ENCODE results near the gene ALOX15B.

The ALOX15B gene, protein sequence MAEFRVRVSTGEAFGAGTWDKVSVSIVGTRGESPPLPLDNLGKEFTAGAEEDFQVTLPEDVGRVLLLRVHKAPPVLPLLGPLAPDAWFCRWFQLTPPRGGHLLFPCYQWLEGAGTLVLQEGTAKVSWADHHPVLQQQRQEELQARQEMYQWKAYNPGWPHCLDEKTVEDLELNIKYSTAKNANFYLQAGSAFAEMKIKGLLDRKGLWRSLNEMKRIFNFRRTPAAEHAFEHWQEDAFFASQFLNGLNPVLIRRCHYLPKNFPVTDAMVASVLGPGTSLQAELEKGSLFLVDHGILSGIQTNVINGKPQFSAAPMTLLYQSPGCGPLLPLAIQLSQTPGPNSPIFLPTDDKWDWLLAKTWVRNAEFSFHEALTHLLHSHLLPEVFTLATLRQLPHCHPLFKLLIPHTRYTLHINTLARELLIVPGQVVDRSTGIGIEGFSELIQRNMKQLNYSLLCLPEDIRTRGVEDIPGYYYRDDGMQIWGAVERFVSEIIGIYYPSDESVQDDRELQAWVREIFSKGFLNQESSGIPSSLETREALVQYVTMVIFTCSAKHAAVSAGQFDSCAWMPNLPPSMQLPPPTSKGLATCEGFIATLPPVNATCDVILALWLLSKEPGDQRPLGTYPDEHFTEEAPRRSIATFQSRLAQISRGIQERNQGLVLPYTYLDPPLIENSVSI

DNA sequence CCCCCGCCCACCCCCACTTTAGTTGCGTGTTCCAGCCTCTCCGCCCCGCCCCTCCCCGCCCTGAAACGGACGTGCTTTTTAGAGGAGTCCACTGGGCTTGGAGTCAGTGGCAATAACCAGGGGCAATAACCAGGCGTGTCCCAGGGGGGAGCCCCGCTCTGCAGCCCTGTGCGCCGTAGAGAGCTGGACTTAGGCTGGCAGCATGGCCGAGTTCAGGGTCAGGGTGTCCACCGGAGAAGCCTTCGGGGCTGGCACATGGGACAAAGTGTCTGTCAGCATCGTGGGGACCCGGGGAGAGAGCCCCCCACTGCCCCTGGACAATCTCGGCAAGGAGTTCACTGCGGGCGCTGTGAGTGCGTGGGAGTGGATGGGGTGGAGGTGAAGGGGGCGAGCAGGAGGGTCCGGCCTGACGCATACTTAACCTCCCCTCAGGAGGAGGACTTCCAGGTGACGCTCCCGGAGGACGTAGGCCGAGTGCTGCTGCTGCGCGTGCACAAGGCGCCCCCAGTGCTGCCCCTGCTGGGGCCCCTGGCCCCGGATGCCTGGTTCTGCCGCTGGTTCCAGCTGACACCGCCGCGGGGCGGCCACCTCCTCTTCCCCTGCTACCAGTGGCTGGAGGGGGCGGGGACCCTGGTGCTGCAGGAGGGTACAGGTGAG, at the start of gene ALOX15B:
Gene ALOX15B, plus strand, starts transcription at position 106 of the 657 bp plus-strand sequence. Its CDS starts 97 bp downstream, at position 203.
- in situ Hi-C loops (cut with MboI; ENCODE audit: low sequenced_read_pairs): no loop called here

DNA sequence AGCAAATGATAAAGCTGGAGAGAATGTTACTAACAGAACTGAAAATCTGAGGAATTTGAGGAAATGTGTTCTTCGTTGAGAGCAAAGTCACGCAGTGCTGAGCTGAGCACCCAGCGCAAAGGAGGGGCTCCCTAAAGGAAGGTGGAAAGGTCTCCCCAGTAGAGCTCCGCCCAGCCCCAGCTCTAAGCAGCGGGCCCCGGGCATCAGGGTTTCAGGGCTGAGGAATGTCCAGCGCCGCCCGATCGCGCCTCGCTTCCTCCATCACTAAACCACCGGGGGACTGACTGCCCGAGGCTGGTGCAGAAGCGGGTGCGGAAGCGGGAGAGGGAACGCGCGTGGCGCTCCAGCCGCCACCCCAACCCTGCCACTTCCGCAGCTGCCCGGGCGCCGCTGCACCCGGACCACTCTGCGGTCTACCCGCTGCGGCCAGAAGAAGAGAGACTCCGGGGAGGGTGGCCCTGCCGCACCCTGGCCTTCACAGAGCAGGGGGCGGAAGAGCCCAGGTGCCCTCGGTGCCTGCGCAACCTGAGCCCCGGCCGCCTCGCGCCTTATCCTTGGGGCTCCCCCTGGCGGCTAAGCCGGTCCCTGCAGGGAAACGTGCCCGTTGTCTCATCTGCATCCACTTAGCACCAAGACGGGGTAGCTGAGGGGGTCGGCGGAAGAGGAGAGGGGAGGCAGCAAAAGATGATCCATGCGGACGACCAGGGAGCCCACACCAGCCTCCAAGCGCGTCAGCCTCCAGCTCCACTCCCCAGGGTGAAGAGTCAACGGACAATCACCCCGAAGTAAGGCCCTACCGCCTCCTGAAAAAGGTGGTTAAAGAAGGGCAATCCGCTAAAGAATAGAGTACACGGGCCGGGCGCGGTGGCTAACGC, 48.8 kb upstream of the ALOX15B start:
- in situ Hi-C loops (cut with MboI; ENCODE audit: low sequenced_read_pairs): no loop called here

DNA sequence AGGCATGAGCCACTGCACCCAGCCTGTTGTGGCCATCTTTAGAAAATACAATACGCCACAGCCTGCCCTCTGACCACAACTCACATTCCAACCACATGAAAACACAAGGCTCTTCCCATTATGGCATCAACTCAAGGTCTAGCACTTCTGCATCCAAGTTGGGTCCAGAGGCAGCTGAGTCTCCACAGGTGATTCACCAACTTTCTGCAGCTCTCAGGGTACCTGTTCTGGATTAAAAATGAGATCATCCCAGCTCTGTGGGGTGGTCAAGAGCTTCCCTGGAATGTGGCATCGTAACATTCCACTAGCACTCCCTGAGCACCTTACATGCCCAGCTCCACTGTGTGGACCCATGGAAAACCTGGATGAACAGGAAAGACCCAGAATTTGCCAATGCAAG, 46.3 kb upstream of the ALOX15B start:
- in situ Hi-C loops (cut with MboI; ENCODE audit: low sequenced_read_pairs): no loop called here

DNA sequence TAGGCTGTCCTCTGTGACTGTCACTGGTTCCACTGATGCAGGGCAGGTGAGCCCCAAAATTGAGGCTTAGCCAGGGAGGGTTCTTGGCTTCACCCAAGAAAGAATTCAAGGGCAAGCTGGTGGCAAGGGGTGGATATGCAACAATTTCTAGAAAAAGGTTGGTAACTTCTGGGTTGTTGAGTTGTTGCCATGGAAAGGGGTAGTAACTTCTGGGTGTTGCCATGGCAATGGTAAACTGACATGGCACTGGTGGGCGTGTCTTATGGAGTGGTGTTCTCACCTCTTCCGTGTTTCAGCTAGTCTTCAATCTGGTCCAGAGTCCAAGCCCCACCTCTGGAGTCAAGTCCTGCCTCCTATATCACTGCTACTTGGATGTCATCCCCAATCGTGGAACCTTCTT, 45.9 kb upstream of the ALOX15B start:
- in situ Hi-C loops (cut with MboI; ENCODE audit: low sequenced_read_pairs): no loop called here

DNA sequence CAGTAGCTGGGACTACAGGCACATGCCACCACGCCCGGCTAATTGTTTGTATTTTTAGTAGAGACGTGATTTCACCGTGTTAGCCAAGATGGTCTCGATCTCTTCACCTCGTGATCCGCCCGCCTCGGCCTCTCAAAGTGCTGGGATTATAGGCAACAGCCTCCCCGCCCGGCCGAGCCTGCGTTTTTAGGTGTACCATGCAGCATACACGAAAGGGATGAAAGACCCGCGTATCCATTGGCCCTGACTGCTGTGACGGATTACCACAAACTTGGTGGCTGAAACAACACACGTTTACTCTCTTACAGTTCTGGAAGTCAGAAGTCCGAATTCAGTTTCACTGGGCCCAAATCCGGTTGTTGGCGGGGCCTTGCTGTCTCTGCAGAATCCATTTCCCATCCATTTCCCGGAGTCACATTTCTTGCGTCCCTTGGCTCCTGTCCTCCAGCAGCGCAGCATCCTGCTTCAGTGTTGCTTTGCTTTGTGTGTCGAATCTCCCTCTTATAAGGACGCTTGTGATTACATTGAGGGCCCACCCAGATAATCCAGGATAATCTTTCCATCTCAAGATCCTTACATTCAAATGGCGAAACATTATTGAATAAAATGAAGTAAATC, 44.8 kb upstream of the ALOX15B start:
- in situ Hi-C loops (cut with MboI; ENCODE audit: low sequenced_read_pairs): no loop called here

DNA sequence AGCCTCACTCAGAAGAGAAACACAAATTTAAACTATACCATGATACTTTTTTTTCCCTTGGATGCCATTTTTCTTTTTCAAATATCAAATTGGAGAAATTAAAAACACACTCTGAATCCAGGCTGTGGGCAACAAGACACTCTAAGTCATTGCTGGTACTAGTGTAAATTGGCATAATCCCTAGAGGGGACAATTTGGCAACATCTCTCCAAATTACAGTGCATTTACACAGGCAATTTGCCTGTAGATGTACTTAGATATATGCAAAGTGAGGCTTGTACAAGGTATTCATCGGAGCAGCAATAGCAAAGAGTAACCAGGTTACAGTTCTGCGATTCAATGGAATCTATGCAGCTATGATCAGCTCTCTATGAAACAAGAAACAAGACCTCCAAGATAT, 43.1 kb upstream of the ALOX15B start:
- in situ Hi-C loops (cut with MboI; ENCODE audit: low sequenced_read_pairs): no loop called here

DNA sequence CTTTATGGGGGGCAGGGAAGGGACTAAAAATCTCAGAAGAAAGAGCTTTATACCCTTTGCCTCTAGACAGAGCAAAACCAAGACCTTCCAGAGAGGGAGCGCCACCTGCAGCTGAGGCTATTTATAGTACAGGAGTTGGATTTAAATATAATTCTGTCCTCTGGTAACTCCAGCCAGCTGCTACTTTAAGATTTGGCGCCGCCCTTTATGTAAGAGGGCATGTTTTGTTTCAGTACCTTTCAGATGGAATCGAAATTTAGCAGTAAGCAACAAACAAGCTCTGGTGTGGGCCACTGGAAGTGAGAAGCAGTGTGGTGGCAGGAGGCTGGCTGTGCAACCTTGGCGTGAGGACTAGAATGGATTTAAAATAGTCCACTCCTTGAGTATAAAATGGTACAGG, 41.7 kb upstream of the ALOX15B start:
- in situ Hi-C loops (cut with MboI; ENCODE audit: low sequenced_read_pairs): no loop called here

DNA sequence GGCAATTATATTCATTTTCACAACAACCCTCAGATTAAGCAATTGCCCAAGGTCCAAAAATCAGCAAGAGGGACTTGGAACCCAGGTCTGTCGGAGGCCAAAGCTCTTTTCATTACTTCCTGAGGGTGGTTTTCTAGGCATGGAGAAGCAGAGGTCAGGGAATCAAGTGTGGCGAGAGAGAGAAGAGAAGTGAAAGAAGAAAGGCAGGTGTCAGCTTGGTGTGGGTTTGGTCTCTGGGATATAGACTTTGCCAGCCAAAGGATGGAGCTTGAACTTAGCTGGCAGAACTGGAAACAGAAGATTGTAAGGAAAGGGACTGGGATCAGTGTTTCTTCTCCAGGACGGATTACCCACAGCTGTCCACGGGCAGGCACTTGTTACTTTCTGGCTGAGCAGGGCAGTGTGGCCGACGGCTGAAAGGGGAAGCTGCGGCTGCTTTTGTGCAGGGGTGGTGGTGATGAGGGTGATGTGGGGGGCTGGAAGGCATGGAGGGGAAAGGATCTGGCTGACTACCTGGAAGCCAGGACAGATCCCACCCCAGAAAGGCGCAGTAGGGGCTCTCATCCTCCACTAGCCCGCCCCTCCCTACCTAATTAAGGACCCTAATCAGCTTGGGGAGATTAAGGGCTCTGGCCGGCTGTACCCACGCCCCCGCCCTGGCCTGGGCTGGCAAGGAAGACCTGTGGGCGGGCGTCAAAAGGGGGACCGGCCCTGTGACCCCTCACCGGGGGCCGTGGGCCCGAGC, 36.7 kb upstream of the ALOX15B start, which contains the start of gene GUCY2D:
Gene GUCY2D, plus strand, starts transcription at position 640 of the 745 bp plus-strand sequence. CDS start 433 bp downstream, outside the sequence.
- in situ Hi-C loops (cut with MboI; ENCODE audit: low sequenced_read_pairs): no loop called here

DNA sequence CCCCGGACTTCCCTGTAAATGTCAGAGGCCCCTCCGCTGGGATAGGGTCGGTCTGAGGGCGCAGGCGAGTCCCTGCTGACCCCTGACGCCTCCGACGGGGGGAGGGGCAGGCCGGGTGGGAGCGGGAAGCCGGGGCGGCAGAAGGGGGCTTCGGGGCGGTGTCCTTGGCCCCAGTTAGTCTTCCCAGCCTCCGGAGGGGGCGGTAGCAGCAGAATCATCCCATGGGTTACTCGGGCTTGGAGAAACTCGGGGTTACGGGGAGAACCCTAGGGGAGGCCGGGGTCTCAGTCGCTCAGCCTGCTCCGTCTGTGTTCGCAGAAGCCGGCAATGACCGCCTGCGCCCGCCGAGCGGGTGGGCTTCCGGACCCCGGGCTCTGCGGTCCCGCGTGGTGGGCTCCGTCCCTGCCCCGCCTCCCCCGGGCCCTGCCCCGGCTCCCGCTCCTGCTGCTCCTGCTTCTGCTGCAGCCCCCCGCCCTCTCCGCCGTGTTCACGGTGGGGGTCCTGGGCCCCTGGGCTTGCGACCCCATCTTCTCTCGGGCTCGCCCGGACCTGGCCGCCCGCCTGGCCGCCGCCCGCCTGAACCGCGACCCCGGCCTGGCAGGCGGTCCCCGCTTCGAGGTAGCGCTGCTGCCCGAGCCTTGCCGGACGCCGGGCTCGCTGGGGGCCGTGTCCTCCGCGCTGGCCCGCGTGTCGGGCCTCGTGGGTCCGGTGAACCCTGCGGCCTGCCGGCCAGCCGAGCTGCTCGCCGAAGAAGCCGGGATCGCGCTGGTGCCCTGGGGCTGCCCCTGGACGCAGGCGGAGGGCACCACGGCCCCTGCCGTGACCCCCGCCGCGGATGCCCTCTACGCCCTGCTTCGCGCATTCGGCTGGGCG, 35.9 kb upstream of the ALOX15B start:
- in situ Hi-C loops (cut with MboI; ENCODE audit: low sequenced_read_pairs): no loop called here

DNA sequence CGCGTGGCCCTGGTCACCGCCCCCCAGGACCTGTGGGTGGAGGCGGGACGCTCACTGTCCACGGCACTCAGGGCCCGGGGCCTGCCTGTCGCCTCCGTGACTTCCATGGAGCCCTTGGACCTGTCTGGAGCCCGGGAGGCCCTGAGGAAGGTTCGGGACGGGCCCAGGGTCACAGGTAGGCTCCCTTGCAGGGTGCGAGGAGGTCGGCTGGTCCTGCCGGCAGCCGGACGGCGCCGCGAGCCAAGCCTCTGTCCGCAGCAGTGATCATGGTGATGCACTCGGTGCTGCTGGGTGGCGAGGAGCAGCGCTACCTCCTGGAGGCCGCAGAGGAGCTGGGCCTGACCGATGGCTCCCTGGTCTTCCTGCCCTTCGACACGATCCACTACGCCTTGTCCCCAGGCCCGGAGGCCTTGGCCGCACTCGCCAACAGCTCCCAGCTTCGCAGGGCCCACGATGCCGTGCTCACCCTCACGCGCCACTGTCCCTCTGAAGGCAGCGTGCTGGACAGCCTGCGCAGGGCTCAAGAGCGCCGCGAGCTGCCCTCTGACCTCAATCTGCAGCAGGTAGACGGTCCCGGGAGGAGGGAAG, 35.2 kb upstream of the ALOX15B start:
- in situ Hi-C loops (cut with MboI; ENCODE audit: low sequenced_read_pairs): no loop called here

DNA sequence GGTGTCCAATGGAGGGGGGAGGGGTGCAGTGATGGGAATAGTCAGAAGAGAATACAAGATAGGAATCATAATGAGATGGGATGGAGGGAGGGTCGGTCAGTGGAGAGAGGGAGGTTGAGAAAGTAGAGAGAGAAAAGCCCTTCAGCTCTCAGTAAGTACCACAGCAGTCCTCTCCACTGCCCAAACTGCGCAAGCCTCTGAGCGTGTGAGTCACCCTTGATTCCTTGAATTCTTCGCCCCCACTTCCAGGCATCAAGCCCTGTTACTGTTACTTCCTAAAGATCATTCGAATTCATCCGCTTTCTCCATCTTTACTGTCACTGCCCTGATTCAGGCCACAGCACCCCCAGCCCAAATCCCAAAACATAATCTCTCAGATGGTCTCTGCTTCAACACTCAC, 34.0 kb upstream of the ALOX15B start:
- in situ Hi-C loops (cut with MboI; ENCODE audit: low sequenced_read_pairs): no loop called here

DNA sequence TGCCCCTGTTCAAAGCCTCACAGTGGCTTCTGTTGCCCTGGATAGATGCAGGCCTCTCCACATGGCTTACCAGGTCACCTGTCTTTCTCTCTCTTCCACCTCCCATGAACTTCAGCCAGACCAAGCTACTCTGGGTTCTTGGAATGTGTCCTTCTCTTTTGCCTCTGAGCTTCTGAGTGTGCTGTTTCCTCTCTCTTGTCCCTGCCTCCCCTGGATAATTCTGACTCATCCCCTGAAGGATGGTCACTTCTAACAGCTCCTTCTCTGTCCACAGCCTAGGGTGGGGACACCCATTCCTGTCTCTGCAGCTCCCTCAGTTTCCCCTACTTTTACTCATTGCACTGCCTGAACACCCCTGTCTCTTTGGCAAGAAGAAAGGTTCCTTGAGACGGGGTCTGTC, 33.5 kb upstream of the ALOX15B start:
- in situ Hi-C loops (cut with MboI; ENCODE audit: low sequenced_read_pairs): no loop called here

DNA sequence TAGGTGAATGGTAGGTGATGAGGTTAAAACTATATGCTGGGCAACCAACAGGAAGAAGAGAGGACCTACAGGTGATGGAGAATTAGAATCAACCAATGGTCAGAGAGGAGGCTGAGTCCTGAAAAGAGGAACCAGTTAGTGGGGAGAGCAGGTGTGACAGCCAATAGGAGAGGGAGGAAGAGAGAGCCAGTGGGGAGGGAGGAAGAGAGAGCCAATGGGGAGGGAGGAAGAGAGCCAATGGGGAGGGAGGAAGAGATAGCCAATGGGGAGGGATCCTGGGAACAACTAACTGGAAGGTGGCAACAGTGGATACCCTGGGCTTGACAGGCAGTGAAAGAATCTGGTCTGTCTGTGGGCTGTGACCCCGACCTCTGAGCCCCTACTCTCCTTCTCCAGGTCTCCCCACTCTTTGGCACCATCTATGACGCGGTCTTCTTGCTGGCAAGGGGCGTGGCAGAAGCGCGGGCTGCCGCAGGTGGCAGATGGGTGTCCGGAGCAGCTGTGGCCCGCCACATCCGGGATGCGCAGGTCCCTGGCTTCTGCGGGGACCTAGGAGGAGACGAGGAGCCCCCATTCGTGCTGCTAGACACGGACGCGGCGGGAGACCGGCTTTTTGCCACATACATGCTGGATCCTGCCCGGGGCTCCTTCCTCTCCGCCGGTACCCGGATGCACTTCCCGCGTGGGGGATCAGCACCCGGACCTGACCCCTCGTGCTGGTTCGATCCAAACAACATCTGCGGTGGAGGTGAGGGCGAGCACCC, 32.7 kb upstream of the ALOX15B start:
- in situ Hi-C loops (cut with MboI; ENCODE audit: low sequenced_read_pairs): no loop called here

DNA sequence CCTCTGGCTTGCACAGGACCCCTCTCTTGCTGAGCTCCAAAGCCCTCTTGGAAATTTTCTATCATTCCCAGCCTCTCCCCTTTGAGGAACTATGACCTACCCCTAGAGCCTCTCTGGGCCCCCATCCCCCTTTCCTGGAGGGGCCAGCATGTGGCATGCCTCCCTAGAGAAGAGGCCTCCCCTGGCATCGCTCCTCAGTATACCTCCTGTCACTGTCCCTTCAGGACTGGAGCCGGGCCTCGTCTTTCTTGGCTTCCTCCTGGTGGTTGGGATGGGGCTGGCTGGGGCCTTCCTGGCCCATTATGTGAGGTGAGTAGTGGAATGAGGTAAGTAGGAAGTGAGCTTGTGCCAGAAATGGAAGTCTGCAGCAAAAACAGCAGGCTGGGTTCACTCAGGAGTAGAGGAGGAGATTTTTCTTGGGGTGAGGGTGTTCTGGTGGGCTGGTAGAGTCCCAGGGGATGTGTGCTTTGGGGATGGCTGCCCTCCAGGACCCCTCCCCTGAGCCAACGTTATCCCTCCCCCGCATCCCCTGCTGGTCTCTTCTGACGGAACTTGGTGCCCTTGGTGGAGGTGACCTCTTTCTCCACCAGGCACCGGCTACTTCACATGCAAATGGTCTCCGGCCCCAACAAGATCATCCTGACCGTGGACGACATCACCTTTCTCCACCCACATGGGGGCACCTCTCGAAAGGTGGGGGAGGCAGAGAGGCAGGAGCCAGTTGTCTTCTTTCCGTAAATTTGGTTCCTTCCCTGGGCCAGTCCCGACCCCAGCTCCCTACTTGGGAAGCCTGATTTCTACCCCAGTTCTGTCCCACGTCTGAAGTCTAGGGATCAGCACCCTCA, 31.8 kb upstream of the ALOX15B start:
- in situ Hi-C loops (cut with MboI; ENCODE audit: low sequenced_read_pairs): no loop called here

DNA sequence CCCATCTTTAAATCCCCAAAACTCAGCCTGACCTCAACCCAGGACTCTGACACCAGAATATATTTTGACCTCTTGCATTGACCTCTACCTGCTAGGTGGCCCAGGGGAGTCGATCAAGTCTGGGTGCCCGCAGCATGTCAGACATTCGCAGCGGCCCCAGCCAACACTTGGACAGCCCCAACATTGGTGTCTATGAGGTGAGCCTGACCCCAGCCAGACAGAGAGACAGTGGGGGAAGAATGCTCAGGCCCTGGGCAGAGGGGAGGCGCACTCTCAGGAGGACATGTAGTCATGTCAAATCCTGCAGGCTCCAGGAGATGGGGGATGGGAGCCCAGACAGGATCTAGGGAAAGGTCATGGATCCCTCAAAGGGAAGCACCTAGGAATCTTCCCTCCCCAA, 31.0 kb upstream of the ALOX15B start:
- in situ Hi-C loops (cut with MboI; ENCODE audit: low sequenced_read_pairs): no loop called here

DNA sequence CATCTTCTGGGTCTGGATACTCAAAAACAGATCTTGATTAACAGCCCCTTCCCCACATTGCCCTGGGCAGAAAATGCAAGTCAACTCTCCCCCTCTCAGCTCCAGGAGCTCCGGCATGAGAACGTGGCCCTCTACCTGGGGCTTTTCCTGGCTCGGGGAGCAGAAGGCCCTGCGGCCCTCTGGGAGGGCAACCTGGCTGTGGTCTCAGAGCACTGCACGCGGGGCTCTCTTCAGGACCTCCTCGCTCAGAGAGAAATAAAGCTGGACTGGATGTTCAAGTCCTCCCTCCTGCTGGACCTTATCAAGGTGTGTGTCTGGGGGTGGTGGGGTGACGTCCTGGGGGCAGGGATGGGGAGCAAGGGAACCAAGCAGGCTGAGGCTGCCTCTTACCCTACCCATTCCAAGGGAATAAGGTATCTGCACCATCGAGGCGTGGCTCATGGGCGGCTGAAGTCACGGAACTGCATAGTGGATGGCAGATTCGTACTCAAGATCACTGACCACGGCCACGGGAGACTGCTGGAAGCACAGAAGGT, 26.7 kb upstream of the ALOX15B start:
- in situ Hi-C loops (cut with MboI; ENCODE audit: low sequenced_read_pairs): no loop called here

Measured in HL-60/S4 (cell line).